ENCODE data around the gene RPRD1B. TPM values are rescaled to one million over a fixed set of nuclear protein-coding genes. Genes with fewer than 3 reads are reported as not detected.

The RPRD1B gene
- total and polyA plus RNA-seq, 2 donors (not counting 3 experiments of a cell fraction or from before 2014, with no cell fraction given) = 13.0 to 29.3 TPM

GRCh38 chr20:38114353-38114791, 80.8 kb downstream of the RPRD1B start:
- no peaks in the 10 kb centered on the region for H4K20me1 ChIP-seq (replicated peaks; ENCODE audit: control insufficient read depth, extremely low read depth, insufficient read depth, low read length)
- H2AFZ ChIP-seq (ENCODE audit: low read depth, low read length) = no peak overlapping the region
- H3K27ac ChIP-seq (ENCODE audit: insufficient read depth, low read depth, low read length) = no peak overlapping the region
- H3K9me3 ChIP-seq (replicated peaks; ENCODE audit: control insufficient read depth, insufficient read depth, low read length) = no peaks in the 10 kb centered on the region
- dilution Hi-C loops (cut with MboI; ENCODE audit: extremely low pct_ligation_motif_present, low sequenced_read_pairs) = no loop called here
- H3K9ac ChIP-seq (replicated peaks; ENCODE audit: extremely low read depth, insufficient read depth, low read length) = no peak overlapping the region
- H3K36me3 ChIP-seq (ENCODE audit: control insufficient read depth in 2 of 2, extremely low read depth in 1 of 2, insufficient read depth in 2 of 2, low read length in 2 of 2) = no peaks in the 10 kb centered on the region
- H3K4me2 ChIP-seq (ENCODE audit: insufficient read depth, low read length) = no peak overlapping the region
- H3K4me3 ChIP-seq (replicated peaks in 1 of 3; ENCODE audit: insufficient read depth in 1 of 3, low read depth in 1 of 3, low read length in 3 of 3) = no peak overlapping the region
- DNase-seq (ENCODE audit: low read depth, low spot score) (no peak), FAIRE-seq (peak; percentile 85)
- no peaks in the 10 kb centered on the region for H3K79me2 ChIP-seq (ENCODE audit: control insufficient read depth, insufficient read depth, low read length)
- ChIA-PET CTCF (interaction anchor here (0.8 to 4.8 kb wide), 14 partner anchors 9 to 111 kb away, joined by 3 to 43 read pairs (median 8); no protein-coding TSS in a partner anchor), POLR2A (interaction anchor here (0.5 kb wide), 1 partner anchor 29 kb away, joined by 6 read pairs; no protein-coding TSS in a partner anchor)
- no peaks in the 10 kb centered on the region for H3K9me1 ChIP-seq (replicated peaks; ENCODE audit: control insufficient read depth, extremely low read depth, insufficient read depth, low read length)
- BruUV-seq (replicated peaks) = no TSS peak
- intact Hi-C loops (cut with micrococcal nuclease) = no loop called here
- H3K4me1 ChIP-seq (ENCODE audit: control insufficient read depth, extremely low read depth, insufficient read depth, low read length) = peaks cover 54% of the 10 kb centered on the region
- TF ChIP-seq POLR2A (IDR thresholded peaks at IDR 0.05; ENCODE audit: low read depth, low read length) (no peak), FOS (IDR thresholded peaks at IDR 0.05; ENCODE audit: borderline replicate concordance, insufficient read depth, low read length) (peak; percentile 74), POLR2AphosphoS5 (IDR thresholded peaks at IDR 0.05; ENCODE audit: insufficient read depth, low read depth, low read length) (no peak), GATA2 (IDR thresholded peaks at IDR 0.05; ENCODE audit: insufficient read depth, insufficient read length, low read depth, low read length) (no peak)
- TF ChIP-seq, protein P1, sequence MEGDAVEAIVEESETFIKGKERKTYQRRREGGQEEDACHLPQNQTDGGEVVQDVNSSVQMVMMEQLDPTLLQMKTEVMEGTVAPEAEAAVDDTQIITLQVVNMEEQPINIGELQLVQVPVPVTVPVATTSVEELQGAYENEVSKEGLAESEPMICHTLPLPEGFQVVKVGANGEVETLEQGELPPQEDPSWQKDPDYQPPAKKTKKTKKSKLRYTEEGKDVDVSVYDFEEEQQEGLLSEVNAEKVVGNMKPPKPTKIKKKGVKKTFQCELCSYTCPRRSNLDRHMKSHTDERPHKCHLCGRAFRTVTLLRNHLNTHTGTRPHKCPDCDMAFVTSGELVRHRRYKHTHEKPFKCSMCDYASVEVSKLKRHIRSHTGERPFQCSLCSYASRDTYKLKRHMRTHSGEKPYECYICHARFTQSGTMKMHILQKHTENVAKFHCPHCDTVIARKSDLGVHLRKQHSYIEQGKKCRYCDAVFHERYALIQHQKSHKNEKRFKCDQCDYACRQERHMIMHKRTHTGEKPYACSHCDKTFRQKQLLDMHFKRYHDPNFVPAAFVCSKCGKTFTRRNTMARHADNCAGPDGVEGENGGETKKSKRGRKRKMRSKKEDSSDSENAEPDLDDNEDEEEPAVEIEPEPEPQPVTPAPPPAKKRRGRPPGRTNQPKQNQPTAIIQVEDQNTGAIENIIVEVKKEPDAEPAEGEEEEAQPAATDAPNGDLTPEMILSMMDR (IDR thresholded peaks at IDR 0.05; ENCODE audit: extremely low read depth in 1 of 2, insufficient read depth in 1 of 2, low read depth in 1 of 2, low read length in 2 of 2) = no peak
- no peaks in the 10 kb centered on the region for H3K27me3 ChIP-seq (ENCODE audit: control insufficient read depth in 2 of 2, insufficient read depth in 2 of 2, low read length in 2 of 2)

DNA sequence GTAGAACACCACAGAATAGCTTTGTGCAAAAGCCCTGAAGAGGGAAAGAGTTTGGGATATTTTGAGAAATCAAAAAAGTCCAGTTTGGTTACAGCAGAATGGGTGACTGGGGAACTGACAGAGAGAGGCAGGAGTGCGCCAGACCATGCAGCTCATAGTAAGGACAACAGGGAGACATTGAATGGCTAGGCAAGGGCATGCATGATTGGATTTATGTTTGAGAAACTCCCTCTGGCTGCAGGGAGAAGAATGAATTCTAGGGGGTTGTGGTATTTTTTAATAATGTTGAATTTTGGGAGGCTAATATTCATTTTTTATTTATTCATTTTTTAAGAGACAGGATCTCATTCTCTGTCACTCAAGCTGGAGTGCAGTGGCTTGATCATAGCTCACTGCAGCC, 81.7 kb downstream of the RPRD1B start:
- no peak overlapping the region for H3K4me2 ChIP-seq (ENCODE audit: insufficient read depth, low read length)
- no peak overlapping the region for H3K4me3 ChIP-seq (replicated peaks in 1 of 3; ENCODE audit: insufficient read depth in 1 of 3, low read depth in 1 of 3, low read length in 3 of 3)
- no peaks in the 10 kb centered on the region for H3K9me3 ChIP-seq (replicated peaks; ENCODE audit: control insufficient read depth, insufficient read depth, low read length)
- CTCF ChIA-PET = interaction anchor here (0.9 to 4.8 kb wide), 7 partner anchors 8 to 106 kb away, joined by 3 to 43 read pairs (median 10); no protein-coding TSS in a partner anchor
- DNase-seq (ENCODE audit: low read depth, low spot score) (no peak), FAIRE-seq (no peak)
- no peak overlapping the region for H3K9ac ChIP-seq (replicated peaks; ENCODE audit: extremely low read depth, insufficient read depth, low read length)
- H3K9me1 ChIP-seq (replicated peaks; ENCODE audit: control insufficient read depth, extremely low read depth, insufficient read depth, low read length) = no peaks in the 10 kb centered on the region
- H3K4me1 ChIP-seq (ENCODE audit: control insufficient read depth, extremely low read depth, insufficient read depth, low read length) = peaks cover 46% of the 10 kb centered on the region
- no peaks in the 10 kb centered on the region for H3K27me3 ChIP-seq (ENCODE audit: control insufficient read depth in 2 of 2, insufficient read depth in 2 of 2, low read length in 2 of 2)
- H2AFZ ChIP-seq (ENCODE audit: low read depth, low read length) = no peak overlapping the region
- no peak for TF ChIP-seq POLR2AphosphoS5 (IDR thresholded peaks at IDR 0.05; ENCODE audit: insufficient read depth, low read depth, low read length)
- TF ChIP-seq GATA2 (IDR thresholded peaks at IDR 0.05; ENCODE audit: insufficient read depth, insufficient read length, low read depth, low read length) = no peak
- TF ChIP-seq, protein P2, sequence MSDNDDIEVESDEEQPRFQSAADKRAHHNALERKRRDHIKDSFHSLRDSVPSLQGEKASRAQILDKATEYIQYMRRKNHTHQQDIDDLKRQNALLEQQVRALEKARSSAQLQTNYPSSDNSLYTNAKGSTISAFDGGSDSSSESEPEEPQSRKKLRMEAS (IDR thresholded peaks at IDR 0.05; ENCODE audit: insufficient read depth, insufficient read length) = no peak
- no peak for TF ChIP-seq POLR2A (IDR thresholded peaks at IDR 0.05; ENCODE audit: low read depth, low read length)
- dilution Hi-C loops (cut with MboI; ENCODE audit: extremely low pct_ligation_motif_present, low sequenced_read_pairs) = no loop called here
- H4K20me1 ChIP-seq (replicated peaks; ENCODE audit: control insufficient read depth, extremely low read depth, insufficient read depth, low read length) = no peaks in the 10 kb centered on the region
- H3K79me2 ChIP-seq (ENCODE audit: control insufficient read depth, insufficient read depth, low read length) = no peaks in the 10 kb centered on the region
- no TSS peak for BruUV-seq (replicated peaks)
- POLR2A ChIA-PET = no interaction called here
- intact Hi-C loops (cut with micrococcal nuclease) = no loop called here
- no peak overlapping the region for H3K27ac ChIP-seq (ENCODE audit: insufficient read depth, low read depth, low read length)
- H3K36me3 ChIP-seq (ENCODE audit: control insufficient read depth in 2 of 2, extremely low read depth in 1 of 2, insufficient read depth in 2 of 2, low read length in 2 of 2) = no peaks in the 10 kb centered on the region
